PC-3 (cell line): ENCODE data around the gene YPEL2. TPM values are rescaled to one million over a fixed set of nuclear protein-coding genes. Genes with fewer than 3 reads are reported as not detected.

ENCODE experiments used
- ATAC-seq: fragments of 200-7000 bp; cut with Tn5 transposase; 2 replicates; pipeline ENCODE4 v1.9.1; 2020; ENCODE audit warnings: mild to moderate bottlenecking, moderate library complexity
- BruUV-seq: library from RNA; stranded (reverse); fragments of 400-500 nt; replicated peaks from 2 replicates; lab custom pipeline; 2021; lab: Mats Ljungman, UMichigan
- CTCF ChIA-PET: fragments of 300-600 bp; sonication (Branson Sonifier 250); formaldehyde crosslinking; loops from one replicate; lab custom pipeline; 2022; ENCODE audit warnings: antibody characterized with exemption; lab: Charles Lee
- POLR2A ChIA-PET: fragments of 300-600 bp; sonication (Branson Sonifier 250); formaldehyde crosslinking; loops from one replicate; lab custom pipeline; 2022; ENCODE audit warnings: antibody characterized with exemption; ENCODE audit not compliant: unreplicated experiment; lab: Charles Lee
- DNase-seq: peaks from one replicate; pipeline ENCODE4 v3.0.0-alpha.2; 2015
- H2AFZ ChIP-seq: fragments of 300-600 bp; sonication (generic); 2 replicates; pipeline ENCODE4 v1.6.0; 2016; ENCODE audit warnings: antibody characterized with exemption, low read length
- H3F3A ChIP-seq: fragments of 300-600 bp; sonication (generic); one replicate; pipeline ENCODE4 v1.6.0; 2017; ENCODE audit warnings: antibody characterized with exemption, low read length, control low read depth, mild to moderate bottlenecking; ENCODE audit not compliant: unreplicated experiment
- H3K27ac ChIP-seq: fragments of 300-600 bp; sonication (generic); 2 replicates; pipeline ENCODE4 v1.5.1; 2016; ENCODE audit warnings: mild to moderate bottlenecking, low read length
- H3K27me3 ChIP-seq: fragments of 300-600 bp; sonication (generic); 2 replicates; pipeline ENCODE4 v1.6.1; 2016; ENCODE audit warnings: low read length, mixed read lengths
- H3K36me3 ChIP-seq: fragments of 300-600 bp; sonication (generic); 2 replicates; pipeline ENCODE4 v1.6.1; 2016; ENCODE audit warnings: low read depth, mixed run types, low read length, mixed read lengths
- H3K4me1 ChIP-seq: fragments of 300-600 bp; sonication (generic); 2 replicates; pipeline ENCODE4 v1.5.1; 2016; ENCODE audit warnings: low read length; ENCODE audit not compliant: insufficient read depth
- H3K4me2 ChIP-seq: fragments of 300-600 bp; sonication (generic); 2 replicates; pipeline ENCODE4 v1.6.0; 2016; ENCODE audit warnings: low read length
- H3K4me3 ChIP-seq: fragments of 300-600 bp; sonication (generic); 2 replicates; pipeline ENCODE4 v1.5.1; 2016; ENCODE audit warnings: mild to moderate bottlenecking, low read length, mixed read lengths
- H3K79me2 ChIP-seq: fragments of 300-600 bp; sonication (generic); 2 replicates; pipeline ENCODE4 v1.6.1; 2017; ENCODE audit warnings: low read length, mixed read lengths
- H3K9ac ChIP-seq: fragments of 300-600 bp; sonication (generic); 2 replicates; pipeline ENCODE4 v1.6.0; 2016; ENCODE audit warnings: mild to moderate bottlenecking, low read length
- H3K9me2 ChIP-seq: fragments of 300-600 bp; sonication (generic); replicated peaks from 2 replicates; pipeline ENCODE4 v1.6.1; 2016; ENCODE audit warnings: mixed run types, low read length, mixed read lengths
- H3K9me3 ChIP-seq: fragments of 300-600 bp; sonication (generic); 2 replicates; pipeline ENCODE4 v1.6.1; 2016; ENCODE audit warnings: low read length, mixed read lengths
- H4K20me1 ChIP-seq: fragments of 300-600 bp; sonication (generic); 2 replicates; pipeline ENCODE4 v1.6.1; 2016; ENCODE audit warnings: low read length, mixed read lengths
- EZH2 ChIP-seq: fragments of 300-600 bp; sonication (generic); IDR thresholded peaks from one replicate; pipeline ENCODE4 v1.6.1; 2017; ENCODE audit warnings: antibody characterized with exemption, mild to moderate bottlenecking, low read length; ENCODE audit not compliant: unreplicated experiment
- EZH2phosphoT487 ChIP-seq: fragments of 300-600 bp; sonication (generic); IDR thresholded peaks from 2 replicates; pipeline ENCODE4 v1.6.1; 2018; ENCODE audit warnings: mild to moderate bottlenecking, antibody characterized with exemption, low read length, borderline replicate concordance
- intact Hi-C: fragments of 100-400 bp; cut with micrococcal nuclease; formaldehyde crosslinking; loops from 2 replicates; pipeline ENCODE4 v1.9.0; 2023
- total RNA-seq: library from RNA; depleted of rRNA; stranded (reverse); fragments of >200 nt; gene quantifications from 2 replicates; pipeline ENCODE4 v1.2.3, GENCODE V29; 2014
- TF ChIP-seq, protein P1 (sequence below): fragments of 300-600 bp; sonication (generic); conservative IDR thresholded peaks from 2 replicates; pipeline ENCODE4 v1.5.1; 2017; ENCODE audit warnings: antibody characterized with exemption, low read depth, mild to moderate bottlenecking, low read length

YPEL2 gene
- total RNA-seq, 1 experiment from 2014 or later, result 0.47 TPM

DNA sequence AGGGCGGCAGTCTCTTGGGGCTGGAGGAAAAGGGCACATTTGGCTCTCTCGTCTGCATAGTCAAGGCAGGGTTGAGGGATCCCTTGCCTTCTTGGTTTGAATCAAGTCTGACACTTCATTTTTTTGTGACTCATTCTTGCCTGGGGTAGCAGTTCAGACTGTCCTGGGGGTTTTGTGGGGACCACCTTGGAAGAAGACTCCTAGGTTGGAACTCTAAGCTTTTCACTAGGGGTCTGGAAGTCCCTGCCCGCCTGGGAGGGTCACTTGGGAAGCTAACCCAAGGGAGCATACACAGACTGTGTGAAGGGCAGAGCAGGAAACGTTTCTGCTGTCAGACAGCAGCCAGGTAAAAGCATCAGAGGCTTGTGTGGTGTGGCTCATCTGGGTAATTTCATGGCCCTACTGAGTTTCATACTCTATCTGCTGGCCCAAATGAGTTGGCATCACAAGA, 11.3 kb downstream of the YPEL2 start:
- CTCF ChIA-PET, result interaction anchor here (0.6 kb wide), 1 partner anchor 13 kb away, joined by 5 read pairs; no protein-coding TSS in a partner anchor
- Histone ChIP-seq H3K27me3 (0 out of 2 replicates have a peak, but pooled peaks cover 8% of the 10 kb centered on the region), H3K9ac (no peak overlapping the region), H3K79me2 (no peaks in the 10 kb centered on the region), H4K20me1 (no peaks in the 10 kb centered on the region), H3K27ac (no peak overlapping the region), H3F3A (no peaks in the 10 kb centered on the region), H3K36me3 (no peaks in the 10 kb centered on the region), H3K9me3 (no peaks in the 10 kb centered on the region), H3K4me2 (no peak overlapping the region), H3K4me1 (no peaks in the 10 kb centered on the region), H3K9me2 (no peaks in the 10 kb centered on the region), H3K4me3 (no peak overlapping the region), H2AFZ (no peak overlapping the region)
- TF ChIP-seq, protein P1, sequence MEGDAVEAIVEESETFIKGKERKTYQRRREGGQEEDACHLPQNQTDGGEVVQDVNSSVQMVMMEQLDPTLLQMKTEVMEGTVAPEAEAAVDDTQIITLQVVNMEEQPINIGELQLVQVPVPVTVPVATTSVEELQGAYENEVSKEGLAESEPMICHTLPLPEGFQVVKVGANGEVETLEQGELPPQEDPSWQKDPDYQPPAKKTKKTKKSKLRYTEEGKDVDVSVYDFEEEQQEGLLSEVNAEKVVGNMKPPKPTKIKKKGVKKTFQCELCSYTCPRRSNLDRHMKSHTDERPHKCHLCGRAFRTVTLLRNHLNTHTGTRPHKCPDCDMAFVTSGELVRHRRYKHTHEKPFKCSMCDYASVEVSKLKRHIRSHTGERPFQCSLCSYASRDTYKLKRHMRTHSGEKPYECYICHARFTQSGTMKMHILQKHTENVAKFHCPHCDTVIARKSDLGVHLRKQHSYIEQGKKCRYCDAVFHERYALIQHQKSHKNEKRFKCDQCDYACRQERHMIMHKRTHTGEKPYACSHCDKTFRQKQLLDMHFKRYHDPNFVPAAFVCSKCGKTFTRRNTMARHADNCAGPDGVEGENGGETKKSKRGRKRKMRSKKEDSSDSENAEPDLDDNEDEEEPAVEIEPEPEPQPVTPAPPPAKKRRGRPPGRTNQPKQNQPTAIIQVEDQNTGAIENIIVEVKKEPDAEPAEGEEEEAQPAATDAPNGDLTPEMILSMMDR, result no peak
- TF ChIP-seq EZH2, result no peak
- TF ChIP-seq EZH2phosphoT487, result no peak
- no TSS peak for BruUV-seq
- DNase-seq, result no peak
- ATAC-seq, result no peak
- POLR2A ChIA-PET, result no interaction called here
- intact Hi-C loops, result no loop called here

DNA sequence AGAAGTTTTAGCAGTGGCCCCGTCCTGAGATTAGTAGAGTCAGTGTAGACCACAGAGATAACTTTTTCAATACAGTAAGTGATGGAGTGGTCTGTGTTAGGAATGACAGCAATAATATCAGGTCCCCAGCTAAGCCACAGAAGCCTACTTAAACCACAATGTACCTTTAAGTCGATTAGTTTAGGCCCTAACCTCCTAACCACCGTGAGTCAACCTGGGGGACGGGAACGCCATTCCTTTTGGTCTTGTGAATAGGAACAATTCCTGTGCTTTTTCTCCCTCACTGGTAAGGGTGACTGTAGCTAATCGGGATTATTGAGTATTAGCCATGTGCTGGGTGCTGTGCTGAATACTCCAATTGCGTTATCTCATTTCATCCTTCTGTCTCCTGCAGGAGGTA, 14.0 kb downstream of the YPEL2 start:
- Histone ChIP-seq H3K4me1 (no peaks in the 10 kb centered on the region), H3K4me2 (no peak overlapping the region), H2AFZ (no peak overlapping the region), H3F3A (no peaks in the 10 kb centered on the region), H3K36me3 (no peaks in the 10 kb centered on the region), H3K4me3 (no peak overlapping the region), H3K9ac (no peak overlapping the region), H3K9me3 (no peaks in the 10 kb centered on the region), H3K27ac (no peak overlapping the region), H4K20me1 (no peaks in the 10 kb centered on the region), H3K9me2 (no peaks in the 10 kb centered on the region), H3K27me3 (0 out of 2 replicates have a peak, but pooled peaks cover 8% of the 10 kb centered on the region), H3K79me2 (no peaks in the 10 kb centered on the region)
- CTCF ChIA-PET, result no interaction called here
- BruUV-seq, result no TSS peak
- TF ChIP-seq EZH2phosphoT487 (no peak), EZH2 (no peak)
- TF ChIP-seq, protein P1, result no peak
- POLR2A ChIA-PET, result no interaction called here
- ATAC-seq (no peak), DNase-seq (no peak)
- intact Hi-C loops, result no loop called here

DNA sequence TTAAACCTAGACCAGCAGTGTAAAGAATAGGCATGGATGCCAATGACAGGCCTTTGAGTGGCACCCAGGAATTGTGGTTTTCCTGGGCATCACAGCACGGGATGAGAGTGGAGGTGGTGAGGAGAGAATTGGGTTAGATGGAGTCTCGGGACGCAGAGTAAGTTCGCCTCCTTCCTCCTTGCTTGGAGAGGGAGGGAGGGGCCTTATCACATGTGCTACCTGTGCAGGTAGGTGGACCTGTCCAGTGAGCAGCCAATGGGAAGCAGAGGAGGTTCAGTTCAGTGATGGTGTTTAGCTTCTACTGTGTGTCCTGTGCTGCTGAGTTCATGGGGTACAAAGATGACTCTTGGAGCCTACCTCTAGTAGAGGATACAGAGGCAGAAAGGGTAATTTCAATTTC, 14.9 kb downstream of the YPEL2 start:
- ChIA-PET CTCF (no interaction called here), POLR2A (no interaction called here)
- Histone ChIP-seq H2AFZ (no peak overlapping the region), H3K4me2 (no peak overlapping the region), H3K9ac (no peak overlapping the region), H3K27ac (no peak overlapping the region), H4K20me1 (no peaks in the 10 kb centered on the region), H3K9me3 (no peaks in the 10 kb centered on the region), H3K79me2 (no peaks in the 10 kb centered on the region), H3K4me1 (no peaks in the 10 kb centered on the region), H3K36me3 (no peaks in the 10 kb centered on the region), H3K4me3 (no peak overlapping the region), H3K27me3 (0 out of 2 replicates have a peak, but pooled peaks cover 8% of the 10 kb centered on the region), H3K9me2 (no peaks in the 10 kb centered on the region), H3F3A (no peaks in the 10 kb centered on the region)
- no peak for DNase-seq
- intact Hi-C loops, result no loop called here
- no peak for TF ChIP-seq EZH2phosphoT487
- TF ChIP-seq EZH2, result no peak
- TF ChIP-seq, protein P1, result no peak
- no TSS peak for BruUV-seq
- ATAC-seq, result no peak
